Gastroesophageal sphincter (tissue), 3 donors: ENCODE results near the gene NAA10.

ENCODE experiments used
- CTCF ChIP-seq, 4 experiments: fragments of 200-600 bp in 2 of 4; fragments of 450-650 bp in 2 of 4; sonication (generic) in 1 of 4; IDR thresholded peaks; one replicate each; pipeline ENCODE4 v1.5.1; 2017 to 2019; ENCODE audit warnings: antibody characterized with exemption in 4 of 4, mild to moderate bottlenecking in 2 of 4, moderate library complexity in 2 of 4
- POLR2A ChIP-seq, 2 donors: fragments of 450-650 bp; IDR thresholded peaks; one replicate each; pipeline ENCODE4 v1.6.1; 2017; ENCODE audit warnings: antibody characterized with exemption in 2 of 2, mild to moderate bottlenecking in 2 of 2, moderate library complexity in 1 of 2

- no peak for TF ChIP-seq CTCF (IDR thresholded peaks at IDR 0.05)
- no peak for TF ChIP-seq POLR2A (IDR thresholded peaks at IDR 0.05)
Observed at GRCh38 chrX:153905481-153906095, 29.2 kb downstream of the NAA10 start.
